ENCODE measurements around the gene DCLK1. TPM values are rescaled to one million over a fixed set of nuclear protein-coding genes. Genes with fewer than 3 reads are reported as not detected.
A peak's percentile ranks its signal among the peaks of the same experiment; 100 is the strongest.

The DCLK1 gene
- total RNA-seq, 1 donor from 2014 or later, result 2.9 TPM

- no peaks in the 10 kb centered on the region for H3K27me3 ChIP-seq (ENCODE audit: control insufficient read depth, insufficient read depth, low read length)
- DNase-seq (ENCODE audit: low read depth), result no peak
- H3K36me3 ChIP-seq (ENCODE audit: control insufficient read depth, insufficient read depth, low read length), result no peaks in the 10 kb centered on the region
- no peak overlapping the region for H3K4me3 ChIP-seq (ENCODE audit: low read depth, low read length)
- no peak for TF ChIP-seq CTCF (IDR thresholded peaks at IDR 0.05; ENCODE audit: insufficient read depth, low read length, poor library complexity, severe bottlenecking)
Measured at GRCh38 chr13:36090592-36090991, 40.6 kb downstream of the DCLK1 start.

- H3K4me3 ChIP-seq (ENCODE audit: low read depth, low read length), result no peak overlapping the region
- DNase-seq (ENCODE audit: low read depth), result no peak
- H3K27me3 ChIP-seq (ENCODE audit: control insufficient read depth, insufficient read depth, low read length), result no peaks in the 10 kb centered on the region
- no peak for TF ChIP-seq CTCF (IDR thresholded peaks at IDR 0.05; ENCODE audit: insufficient read depth, low read length, poor library complexity, severe bottlenecking)
- H3K36me3 ChIP-seq (ENCODE audit: control insufficient read depth, insufficient read depth, low read length), result no peaks in the 10 kb centered on the region
Measured at GRCh38 chr13:36089130-36089647, 42.0 kb downstream of the DCLK1 start.

GRCh38 chr13:36088463-36088862 is 42.7 kb downstream of the DCLK1 start:
- no peak overlapping the region for H3K4me3 ChIP-seq (ENCODE audit: low read depth, low read length)
- no peak for DNase-seq (ENCODE audit: low read depth)
- no peaks in the 10 kb centered on the region for H3K27me3 ChIP-seq (ENCODE audit: control insufficient read depth, insufficient read depth, low read length)
- no peak for TF ChIP-seq CTCF (IDR thresholded peaks at IDR 0.05; ENCODE audit: insufficient read depth, low read length, poor library complexity, severe bottlenecking)
- H3K36me3 ChIP-seq (ENCODE audit: control insufficient read depth, insufficient read depth, low read length), result no peaks in the 10 kb centered on the region

GRCh38 chr13:36088001-36088400 is 43.2 kb downstream of the DCLK1 start:
- Histone ChIP-seq H3K27me3 (ENCODE audit: control insufficient read depth, insufficient read depth, low read length) (no peaks in the 10 kb centered on the region), H3K36me3 (ENCODE audit: control insufficient read depth, insufficient read depth, low read length) (no peaks in the 10 kb centered on the region), H3K4me3 (ENCODE audit: low read depth, low read length) (no peak overlapping the region)
- peak; percentile 18 for TF ChIP-seq CTCF (IDR thresholded peaks at IDR 0.05; ENCODE audit: insufficient read depth, low read length, poor library complexity, severe bottlenecking)
- peak; percentile 60 for DNase-seq (ENCODE audit: low read depth)

GRCh38 chr13:36086117-36086516 is 45.1 kb downstream of the DCLK1 start:
- DNase-seq (ENCODE audit: low read depth), result no peak
- Histone ChIP-seq H3K4me3 (ENCODE audit: low read depth, low read length) (no peak overlapping the region), H3K27me3 (ENCODE audit: control insufficient read depth, insufficient read depth, low read length) (no peaks in the 10 kb centered on the region), H3K36me3 (ENCODE audit: control insufficient read depth, insufficient read depth, low read length) (no peaks in the 10 kb centered on the region)
- peak; percentile 12 for TF ChIP-seq CTCF (IDR thresholded peaks at IDR 0.05; ENCODE audit: insufficient read depth, low read length, poor library complexity, severe bottlenecking)

GRCh38 chr13:36084131-36084530 is 47.1 kb downstream of the DCLK1 start:
- Histone ChIP-seq H3K27me3 (ENCODE audit: control insufficient read depth, insufficient read depth, low read length) (no peaks in the 10 kb centered on the region), H3K36me3 (ENCODE audit: control insufficient read depth, insufficient read depth, low read length) (no peaks in the 10 kb centered on the region), H3K4me3 (ENCODE audit: low read depth, low read length) (no peak overlapping the region)
- no peak for TF ChIP-seq CTCF (IDR thresholded peaks at IDR 0.05; ENCODE audit: insufficient read depth, low read length, poor library complexity, severe bottlenecking)
- DNase-seq (ENCODE audit: low read depth), result no peak
